GM12878 (cell line): Measurements from ENCODE around the gene FBXO17. TPM values are rescaled to one million over a fixed set of nuclear protein-coding genes. Genes with fewer than 3 reads are reported as not detected.

ENCODE experiments used
- ATAC-seq: fragments of 200-7000 bp; cut with Tn5 transposase; 3 replicates; pipeline ENCODE4 v1.9.1; 2020; ENCODE audit warnings: mild to moderate bottlenecking, moderate library complexity
- BruUV-seq: library from RNA; stranded (reverse); fragments of 400-500 nt; replicated peaks from 2 replicates; lab custom pipeline; 2021; lab: Mats Ljungman, UMichigan
- CTCF ChIA-PET: fragments of 300-600 bp; sonication (Branson Sonifier 250); formaldehyde crosslinking; extraction: SDS; loops from one replicate; lab custom pipeline; 2021; ENCODE audit warnings: inconsistent platforms; lab: Yijun Ruan, JAX
- POLR2A ChIA-PET: fragments of 350-600 bp; formaldehyde crosslinking; extraction: SDS; loops from one replicate; lab custom pipeline; 2021; ENCODE audit warnings: inconsistent platforms; lab: Charles Lee
- RAD21 ChIA-PET: fragments of 300-600 bp; sonication (Branson Sonifier 250); formaldehyde crosslinking; loops from one replicate; lab custom pipeline; 2023; ENCODE audit warnings: antibody characterized with exemption; ENCODE audit not compliant: unreplicated experiment; lab: Charles Lee
- SMC1A ChIA-PET: fragments of 300-600 bp; sonication (Branson Sonifier 250); formaldehyde crosslinking; loops from one replicate; lab custom pipeline; 2023; ENCODE audit not compliant: unreplicated experiment, uncharacterized antibody; lab: Charles Lee
- DNase-seq: peaks from one replicate; pipeline ENCODE4 v3.0.0-alpha.2; 2011; ENCODE audit warnings: low read depth, low spot score
- FAIRE-seq: peaks from 3 replicates; lab custom pipeline; 2011; peaks lifted over from hg19 to GRCh38; lab: Jason Lieb, UNC
- H2AFZ ChIP-seq: 2 replicates; pipeline ENCODE4 v1.6.0; 2011; ENCODE audit warnings: low read depth, low read length, control low read depth; ENCODE audit not compliant: control insufficient read depth
- H3K27ac ChIP-seq: 2 replicates; pipeline ENCODE4 v1.5.1; 2011; ENCODE audit warnings: control low read depth; ENCODE audit not compliant: control insufficient read depth, insufficient read depth
- H3K27me3 ChIP-seq, 2 experiments: replicated peaks in 1 of 2; 2 replicates each; pipeline versions ENCODE4 v1.6.0 to v1.6.1; 2011; ENCODE audit warnings: low read length in 1 of 2; ENCODE audit not compliant: control insufficient read depth in 2 of 2, insufficient read depth in 2 of 2
- H3K36me3 ChIP-seq, 2 experiments: 2 replicates each; pipeline ENCODE4 v1.5.1; 2011; ENCODE audit warnings: low read length in 1 of 2; ENCODE audit not compliant: control insufficient read depth in 2 of 2, insufficient read depth in 2 of 2
- H3K4me1 ChIP-seq: 2 replicates; pipeline ENCODE4 v1.6.1; 2011; ENCODE audit warnings: mild to moderate bottlenecking, low read length, moderate library complexity, mixed read lengths; ENCODE audit not compliant: control insufficient read depth, insufficient read depth
- H3K4me2 ChIP-seq: 2 replicates; pipeline ENCODE4 v1.6.0; 2011; ENCODE audit warnings: control low read depth; ENCODE audit not compliant: control insufficient read depth, insufficient read depth
- H3K4me3 ChIP-seq: fragments of 200-600 bp; sonication (generic); 2 replicates; pipeline ENCODE4 v1.5.1; 2016
- H3K79me2 ChIP-seq: 2 replicates; pipeline ENCODE4 v1.6.0; 2011; ENCODE audit warnings: low read length; ENCODE audit not compliant: control insufficient read depth, insufficient read depth
- H3K9ac ChIP-seq: 2 replicates; pipeline ENCODE4 v1.8.0; 2011; ENCODE audit warnings: low read length, control low read depth, mixed read lengths; ENCODE audit not compliant: control insufficient read depth, insufficient read depth
- H3K9me3 ChIP-seq: replicated peaks from 3 replicates; pipeline ENCODE4 v1.5.1; 2011; ENCODE audit warnings: mild to moderate bottlenecking, low read length; ENCODE audit not compliant: control insufficient read depth, insufficient read depth
- H4K20me1 ChIP-seq: 2 replicates; pipeline ENCODE4 v1.6.0; 2011; ENCODE audit not compliant: control insufficient read depth, insufficient read depth
- CBFB ChIP-seq: IDR thresholded peaks from 2 replicates; pipeline ENCODE4 v1.6.1; 2016; ENCODE audit warnings: antibody characterized with exemption, low read depth
- EGR1 ChIP-seq, 2 experiments: IDR thresholded peaks; 1 replicate in 1 of 2; 2 replicates in 1 of 2; pipeline ENCODE4 v1.6.1; 2011 to 2012; ENCODE audit warnings: low read depth in 2 of 2, low read length in 2 of 2, borderline replicate concordance in 1 of 2, mild to moderate bottlenecking in 1 of 2, moderate library complexity in 1 of 2
- FOXK2 ChIP-seq: fragments of 450-650 bp; IDR thresholded peaks from 2 replicates; pipeline ENCODE4 v1.6.1; 2017; ENCODE audit warnings: mild to moderate bottlenecking, moderate library complexity
- FOXM1 ChIP-seq: IDR thresholded peaks from 2 replicates; pipeline ENCODE4 v1.6.1; 2012; ENCODE audit warnings: low read depth, mild to moderate bottlenecking, inconsistent platforms, low read length, moderate library complexity
- IKZF1 ChIP-seq: fragments of 450-650 bp; conservative IDR thresholded peaks from 2 replicates; pipeline ENCODE4 v1.6.1; 2017; ENCODE audit warnings: antibody characterized with exemption, mild to moderate bottlenecking
- MTA3 ChIP-seq: IDR thresholded peaks from 2 replicates; pipeline ENCODE4 v1.6.1; 2012; ENCODE audit warnings: low read length, inconsistent platforms, borderline replicate concordance
- NR2C2 ChIP-seq: IDR thresholded peaks from 2 replicates; pipeline ENCODE4 v1.6.1; 2011; ENCODE audit warnings: borderline replicate concordance, low read depth; ENCODE audit not compliant: control insufficient read depth, insufficient read length
- PBX3 ChIP-seq: IDR thresholded peaks from 2 replicates; pipeline ENCODE4 v1.6.1; 2011; ENCODE audit warnings: mild to moderate bottlenecking, low read depth, low read length, moderate library complexity; ENCODE audit not compliant: insufficient replicate concordance
- SMARCA5 ChIP-seq: fragments of 450-650 bp; IDR thresholded peaks from 2 replicates; pipeline ENCODE4 v1.6.1; 2017; ENCODE audit warnings: mild to moderate bottlenecking
- SUZ12 ChIP-seq: fragments of 200-600 bp; sonication (generic); IDR thresholded peaks from one replicate; pipeline ENCODE4 v1.6.1; 2018; ENCODE audit warnings: antibody characterized with exemption, mild to moderate bottlenecking; ENCODE audit not compliant: unreplicated experiment
- TCF3 ChIP-seq: IDR thresholded peaks from 2 replicates; pipeline ENCODE4 v1.6.1; 2012; ENCODE audit warnings: low read depth, mild to moderate bottlenecking, low read length, borderline replicate concordance; ENCODE audit not compliant: insufficient read depth
- WGBS: methylation state at CpG from one replicate; pipeline ENCODE4 v1.1.6; 2016; ENCODE audit warnings: low lambda C conversion rate; ENCODE audit not compliant: insufficient replicate concordance, insufficient coverage; ENCODE audit errors: missing lambda C conversion rate; 5-methylcytosine and 5-hydroxymethylcytosine counted together
- in situ Hi-C: fragments of 300-500 bp; cut with MboI; formaldehyde crosslinking; loops from 9 replicates; pipeline ENCODE4 v1.14.3; 2018; ENCODE audit warnings: mixed read lengths
- intact Hi-C: fragments of 100-400 bp; cut with micrococcal nuclease; formaldehyde crosslinking; loops from one replicate; pipeline ENCODE4 v1.14.2; 2022; ENCODE audit not compliant: unreplicated experiment
- polyA plus RNA-seq, 11 experiments: library from polyadenylated mRNA; depleted of rRNA in 4 of 11; unstranded in 6 of 11; stranded (reverse) in 5 of 11; fragments of >200 nt; fragmentation: Nextera tagmentation in 4 of 11; fragmentation: Illumina TruSeq in 1 of 11; extraction: Ambion mirVana in 4 of 11; extraction: Trizol in 1 of 11; gene quantifications; 1 replicate in 1 of 11; 2 replicates in 10 of 11; pipeline versions ENCODE4 v1.2.1 to v1.2.3, GENCODE V29; 2011 to 2016; ENCODE audit warnings: inconsistent platforms in 2 of 11, missing spikeins in 2 of 11, low read depth in 1 of 11
- total RNA-seq, 4 experiments: library from RNA; depleted of rRNA in 3 of 4; stranded (reverse); fragments of >200 nt in 3 of 4; fragmentation: Illumina TruSeq in 1 of 4; extraction: Trizol in 1 of 4; gene quantifications; 2 replicates each; pipeline versions ENCODE4 v1.2.1 to v1.2.3, GENCODE V29; 2013 to 2021
- TF ChIP-seq, protein P1 (sequence below): fragments of 450-650 bp; IDR thresholded peaks from 2 replicates; pipeline ENCODE4 v1.6.1; 2016; ENCODE audit warnings: mild to moderate bottlenecking
- TF ChIP-seq, protein P2 (sequence below): IDR thresholded peaks from 2 replicates; pipeline ENCODE4 v1.6.1; 2012; ENCODE audit warnings: low read depth, low read length, improper control_type of control experiment

Gene FBXO17
- total and polyA plus RNA-seq, 10 of the 15 experiments (the other 5 are each of a cell fraction or from before 2014, with no cell fraction given) = 2.2 to 11.1 (median 5.3) TPM

DNA sequence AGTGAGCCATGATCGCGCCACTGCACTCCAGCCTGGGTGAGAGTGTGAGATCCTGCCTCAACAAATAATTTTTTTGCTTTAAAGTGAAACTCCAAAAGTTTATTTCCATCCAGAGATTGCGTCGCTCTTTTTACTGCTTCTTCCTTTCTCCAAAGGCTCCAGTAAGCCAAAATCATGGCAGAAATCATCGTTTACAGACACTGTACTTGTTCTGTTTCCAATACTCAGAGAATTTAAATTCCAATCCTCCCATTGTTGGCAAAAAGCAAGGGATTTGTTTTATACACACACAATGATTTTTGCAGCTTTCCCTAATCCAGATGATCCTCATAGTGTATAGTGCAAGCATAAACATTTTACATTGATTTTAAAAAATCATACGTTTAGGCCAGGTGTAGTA is 41.5 kb upstream of the FBXO17 start:
- in situ Hi-C loops = no loop called here
- intact Hi-C loops = no loop called here
- H3K9me3 ChIP-seq = no peaks in the 10 kb centered on the region

More for the DNA sequence above, 41.5 kb upstream of the FBXO17 start:
- no TSS peak for BruUV-seq
- Histone ChIP-seq H3K79me2 (no peaks in the 10 kb centered on the region), H3K4me2 (no peak overlapping the region), H4K20me1 (no peaks in the 10 kb centered on the region), H3K4me3 (no peak overlapping the region), H3K4me1 (peaks cover 15% of the 10 kb centered on the region), H3K27ac (no peak overlapping the region), H3K36me3 (no peaks in the 10 kb centered on the region), H3K9ac (no peak overlapping the region), H2AFZ (no peak overlapping the region), H3K27me3 (no peaks in the 10 kb centered on the region)
- FAIRE-seq = no peak
- SMC1A ChIA-PET = interaction anchor here (0.9 to 2.4 kb wide), 4 partner anchors 10 to 40 kb away, joined by 3 to 18 read pairs (median 4); no protein-coding TSS in a partner anchor
- WGBS = 65% methylated on average over 6 of the region's 6 CpGs
- DNase-seq = no peak
- POLR2A ChIA-PET = interaction anchor here (0.5 to 1.5 kb wide), 10 partner anchors 8 to 1330 kb away, joined by 3 to 7 read pairs (median 4); no protein-coding TSS in a partner anchor
- ATAC-seq = no peak
- TF ChIP-seq, protein P1, sequence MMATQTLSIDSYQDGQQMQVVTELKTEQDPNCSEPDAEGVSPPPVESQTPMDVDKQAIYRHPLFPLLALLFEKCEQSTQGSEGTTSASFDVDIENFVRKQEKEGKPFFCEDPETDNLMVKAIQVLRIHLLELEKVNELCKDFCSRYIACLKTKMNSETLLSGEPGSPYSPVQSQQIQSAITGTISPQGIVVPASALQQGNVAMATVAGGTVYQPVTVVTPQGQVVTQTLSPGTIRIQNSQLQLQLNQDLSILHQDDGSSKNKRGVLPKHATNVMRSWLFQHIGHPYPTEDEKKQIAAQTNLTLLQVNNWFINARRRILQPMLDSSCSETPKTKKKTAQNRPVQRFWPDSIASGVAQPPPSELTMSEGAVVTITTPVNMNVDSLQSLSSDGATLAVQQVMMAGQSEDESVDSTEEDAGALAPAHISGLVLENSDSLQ = no peak
- TF ChIP-seq EGR1 (IDR thresholded peaks at IDR 0.05; ENCODE audit: borderline replicate concordance in 1 of 2, low read depth in 2 of 2, low read length in 2 of 2) (no peak), FOXM1 (no peak), TCF3 (no peak), MTA3 (no peak), IKZF1 (no peak), FOXK2 (no peak), PBX3 (no peak), CBFB (no peak), SUZ12 (no peak), SMARCA5 (no peak), NR2C2 (no peak)
- TF ChIP-seq, protein P2, sequence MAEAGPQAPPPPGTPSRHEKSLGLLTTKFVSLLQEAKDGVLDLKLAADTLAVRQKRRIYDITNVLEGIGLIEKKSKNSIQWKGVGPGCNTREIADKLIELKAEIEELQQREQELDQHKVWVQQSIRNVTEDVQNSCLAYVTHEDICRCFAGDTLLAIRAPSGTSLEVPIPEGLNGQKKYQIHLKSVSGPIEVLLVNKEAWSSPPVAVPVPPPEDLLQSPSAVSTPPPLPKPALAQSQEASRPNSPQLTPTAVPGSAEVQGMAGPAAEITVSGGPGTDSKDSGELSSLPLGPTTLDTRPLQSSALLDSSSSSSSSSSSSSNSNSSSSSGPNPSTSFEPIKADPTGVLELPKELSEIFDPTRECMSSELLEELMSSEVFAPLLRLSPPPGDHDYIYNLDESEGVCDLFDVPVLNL = no peak
- CTCF ChIA-PET = interaction anchor here (0.6 to 1.5 kb wide), 6 partner anchors 13 to 209 kb away, joined by 3 to 7 read pairs (median 4); no protein-coding TSS in a partner anchor
- RAD21 ChIA-PET = interaction anchor here (0.7 to 2.0 kb wide), 4 partner anchors 10 to 40 kb away, joined by 3 to 7 read pairs (median 4); no protein-coding TSS in a partner anchor
